DMS79 (cell line): ENCODE data around the gene PAPOLA.

Source experiments
- DNase-seq: peaks from one replicate; lab custom pipeline; 2025; lab: John Stamatoyannopoulos, UW

Gene PAPOLA

DNA sequence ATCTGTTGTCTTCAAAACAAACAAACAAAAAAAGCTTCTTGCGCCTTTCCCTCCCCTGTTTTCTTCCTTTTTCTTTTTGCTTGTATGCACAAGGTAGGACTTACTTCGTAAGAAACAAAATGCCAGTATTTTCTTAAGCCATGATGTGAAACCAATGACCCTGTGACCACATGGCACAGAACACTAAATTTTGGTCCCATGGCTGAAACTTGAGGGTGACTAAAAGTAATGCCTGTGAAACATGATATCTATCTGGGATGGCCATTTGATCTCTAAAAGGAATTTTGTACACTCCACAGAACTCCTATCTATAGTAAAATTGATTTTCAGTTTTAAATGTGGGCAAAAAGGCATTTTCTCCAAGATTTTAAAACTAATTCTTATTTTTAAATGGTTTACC is 63.6 kb downstream of the PAPOLA start:
- no peak for DNase-seq

DNA sequence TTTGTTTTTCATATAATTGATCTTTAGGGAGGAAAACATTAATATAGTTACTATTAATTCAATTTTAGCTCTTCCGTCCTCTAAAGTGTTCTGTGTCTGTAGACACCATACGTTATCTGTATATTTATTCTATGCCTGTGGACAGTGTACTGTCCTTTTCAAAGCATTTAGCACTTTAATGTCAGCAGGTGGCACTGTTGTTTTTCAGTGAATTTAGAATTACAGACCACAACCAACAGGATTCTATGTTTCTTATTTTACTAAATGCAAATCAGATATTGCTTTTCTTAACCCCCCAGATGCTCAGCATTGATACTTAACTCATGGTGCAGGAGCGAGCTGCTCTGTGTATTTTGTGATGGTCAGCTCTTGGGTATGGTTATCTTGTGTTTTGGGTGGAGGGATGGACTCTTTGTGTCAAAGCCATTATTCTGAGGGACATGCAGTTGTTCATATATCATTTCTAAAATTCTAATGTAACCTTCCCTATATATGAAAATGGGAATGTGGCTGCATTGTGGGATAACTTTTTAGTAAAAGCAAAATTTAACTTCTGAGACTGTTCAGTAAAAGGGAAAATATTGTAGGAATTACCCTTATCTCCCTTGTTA is 65.2 kb downstream of the PAPOLA start:
- DNase-seq, result peak; percentile 27

DNA sequence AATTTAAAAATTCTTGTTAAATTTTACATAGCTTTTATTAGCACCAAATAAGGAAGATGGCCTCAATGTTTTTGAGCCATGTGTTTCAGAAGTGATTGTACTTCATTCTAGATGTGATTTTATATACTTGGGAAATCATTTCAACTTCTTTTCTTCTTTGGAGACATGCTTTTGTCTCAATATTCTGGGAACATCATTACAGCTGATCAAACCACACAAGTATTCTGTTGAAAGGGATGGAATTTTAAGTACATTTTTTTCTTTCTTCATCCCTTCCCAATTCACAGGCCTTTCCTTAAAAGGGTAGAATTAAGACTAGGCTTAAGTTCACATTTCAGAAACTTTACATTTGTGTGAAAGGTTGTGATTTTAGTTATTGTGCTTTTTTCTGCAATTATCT is 66.4 kb downstream of the PAPOLA start:
- no peak for DNase-seq

DNA sequence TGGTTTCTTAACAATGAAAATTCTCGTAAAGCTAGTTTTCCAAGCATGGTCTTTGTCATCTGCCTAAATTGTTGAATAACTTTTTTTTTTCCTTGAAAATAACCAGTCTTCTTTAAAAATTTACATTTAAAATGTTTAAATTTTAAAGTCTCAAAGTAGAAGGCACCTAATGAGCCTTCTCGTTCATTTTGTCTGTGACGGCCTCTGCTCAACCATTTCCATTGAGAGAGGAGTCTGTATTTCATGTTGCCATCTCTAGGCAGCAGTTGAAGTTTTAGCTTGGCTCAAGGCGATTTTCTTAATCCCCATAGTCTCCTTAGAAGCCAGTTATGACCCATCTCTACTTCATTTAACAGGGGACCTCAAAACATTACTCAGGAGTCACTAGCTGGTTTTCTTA is 69.1 kb downstream of the PAPOLA start:
- DNase-seq, result no peak

DNA sequence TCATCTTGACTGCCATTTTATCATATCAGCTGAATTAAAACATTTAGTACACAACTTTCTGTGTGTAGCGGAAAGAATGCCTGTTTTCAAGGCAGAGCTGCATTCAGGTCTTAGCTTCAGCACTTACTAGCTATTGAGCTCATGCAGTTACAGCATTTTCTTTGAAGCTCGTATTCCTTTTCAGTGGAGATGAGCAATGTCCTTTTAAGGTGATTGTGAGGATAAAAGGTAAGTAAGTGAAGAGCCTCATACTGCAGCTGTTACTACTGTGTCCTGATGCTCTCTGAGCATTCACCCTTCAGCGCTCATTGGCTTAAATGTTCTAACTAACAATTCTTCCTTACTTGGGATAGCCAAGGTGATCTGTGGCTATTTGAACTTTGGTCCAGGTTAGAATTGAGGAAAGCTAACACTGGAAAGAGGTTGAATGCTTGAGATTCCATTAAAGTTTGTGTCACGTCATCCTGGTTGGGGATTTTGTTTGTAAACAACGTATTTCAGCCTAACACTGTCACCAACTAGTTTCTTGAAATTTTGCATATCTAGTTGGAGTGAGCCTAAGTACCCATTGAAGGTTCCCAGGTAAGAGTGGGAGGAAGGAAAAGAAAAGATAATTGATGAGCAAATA is 71.4 kb downstream of the PAPOLA start:
- DNase-seq, result no peak

DNA sequence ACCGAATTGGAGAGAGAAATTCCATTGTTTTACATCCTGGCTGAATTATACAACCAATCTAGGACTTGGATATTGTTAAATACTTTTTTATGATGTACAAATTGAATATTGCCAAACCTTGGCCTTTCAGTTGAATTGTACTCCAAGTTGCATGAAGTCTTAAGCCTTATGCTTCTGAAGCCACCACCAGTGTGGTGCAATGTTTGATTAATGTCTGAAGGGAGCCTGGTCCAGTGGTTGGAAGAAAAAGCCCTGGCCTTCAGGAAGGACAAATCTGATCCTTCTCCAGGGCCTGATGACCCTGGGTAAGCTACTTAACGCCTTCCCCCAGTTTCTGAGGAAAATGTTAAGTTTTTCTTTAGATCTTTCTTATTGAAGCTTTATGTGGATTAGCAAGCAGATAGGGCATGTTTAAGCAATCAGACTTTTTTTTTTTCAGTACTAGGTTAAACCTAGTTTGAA is 72.0 kb downstream of the PAPOLA start:
- no peak for DNase-seq

DNA sequence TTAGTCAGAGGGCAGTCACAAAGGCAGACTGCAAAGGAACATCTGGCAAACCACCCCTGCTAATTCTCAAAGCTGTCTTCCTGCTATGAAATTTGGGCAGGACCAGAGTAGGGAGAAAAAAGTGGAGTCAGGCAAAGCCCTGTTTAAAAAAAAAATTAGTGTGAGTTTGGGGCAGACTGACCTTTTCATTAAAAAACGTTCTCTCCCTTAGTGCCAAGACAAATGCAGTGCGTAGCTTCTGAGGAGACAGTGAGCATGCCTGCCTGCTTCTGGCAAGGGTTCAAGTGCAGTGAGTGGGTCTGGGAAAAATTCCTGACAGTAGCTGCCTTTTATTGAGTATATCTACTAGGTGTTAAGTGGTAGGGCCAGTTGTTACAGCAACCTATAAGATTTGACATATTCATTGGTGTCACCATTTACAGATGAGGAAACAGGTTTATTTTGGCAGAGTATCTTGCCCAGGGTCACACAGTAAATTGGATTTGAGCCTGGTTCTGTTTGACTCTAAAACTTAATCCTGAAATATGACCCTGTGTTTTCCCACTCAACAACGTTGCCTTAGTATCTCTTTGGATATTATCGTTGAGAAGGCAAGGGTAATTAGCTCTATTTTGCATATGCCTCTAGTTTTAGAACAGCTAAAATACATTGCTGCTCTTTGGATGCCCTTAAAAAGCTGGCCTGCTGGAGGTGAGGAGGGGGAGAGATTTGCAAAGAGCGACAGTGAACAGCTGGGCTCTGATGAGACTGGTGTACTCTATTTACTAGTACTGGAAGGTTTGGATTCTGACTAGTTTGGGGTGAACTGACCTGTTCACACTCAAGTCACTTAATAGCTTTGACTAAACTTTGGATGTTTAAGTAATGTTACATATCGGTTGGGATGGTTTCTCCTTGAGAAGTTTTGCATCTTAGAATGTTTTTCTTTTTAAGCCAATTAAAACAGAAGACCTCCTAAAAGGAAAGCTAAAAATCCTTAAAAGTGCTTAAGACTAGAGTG is 72.8 kb downstream of the PAPOLA start:
- peak; percentile 60 for DNase-seq

DNA sequence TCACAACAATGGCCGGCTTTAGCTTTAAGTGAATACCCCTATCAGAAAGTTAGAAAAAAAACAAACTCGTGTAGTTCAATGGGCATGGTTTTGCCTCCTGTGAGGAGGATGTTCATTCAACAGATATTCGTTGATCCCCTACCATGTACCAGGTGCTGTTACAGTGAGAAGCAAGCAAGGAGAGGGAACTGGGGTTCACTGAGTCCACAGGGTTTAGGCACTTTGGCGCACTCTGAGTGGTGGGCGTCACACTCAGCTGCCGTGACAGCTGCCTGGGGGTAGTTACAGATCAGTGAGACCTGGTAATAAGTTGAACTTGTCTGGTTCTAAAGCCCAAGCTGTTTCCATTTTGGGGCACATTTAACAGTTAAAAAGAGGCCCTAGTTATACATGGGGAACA is 74.2 kb downstream of the PAPOLA start:
- no peak for DNase-seq

DNA sequence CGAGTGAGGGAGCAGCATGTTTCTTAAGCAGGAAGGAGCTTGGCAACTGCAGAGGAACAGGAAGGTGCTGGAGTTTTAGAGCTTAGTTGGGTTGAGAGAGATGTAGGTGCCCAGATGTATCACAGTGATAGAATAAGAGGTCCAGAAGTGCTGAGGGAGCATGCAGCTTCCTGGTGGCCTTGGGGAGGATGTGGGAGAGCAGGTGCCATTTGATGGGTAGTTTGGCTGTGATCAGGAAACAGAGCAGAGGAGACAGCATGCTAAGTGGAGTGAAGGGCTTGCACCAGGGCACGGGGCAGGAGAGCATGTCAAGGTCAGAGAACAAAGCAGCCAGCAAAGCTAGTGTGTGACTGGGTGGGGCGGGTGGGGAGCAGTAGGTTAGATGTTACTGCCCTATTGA is 74.8 kb downstream of the PAPOLA start:
- DNase-seq, result no peak

DNA sequence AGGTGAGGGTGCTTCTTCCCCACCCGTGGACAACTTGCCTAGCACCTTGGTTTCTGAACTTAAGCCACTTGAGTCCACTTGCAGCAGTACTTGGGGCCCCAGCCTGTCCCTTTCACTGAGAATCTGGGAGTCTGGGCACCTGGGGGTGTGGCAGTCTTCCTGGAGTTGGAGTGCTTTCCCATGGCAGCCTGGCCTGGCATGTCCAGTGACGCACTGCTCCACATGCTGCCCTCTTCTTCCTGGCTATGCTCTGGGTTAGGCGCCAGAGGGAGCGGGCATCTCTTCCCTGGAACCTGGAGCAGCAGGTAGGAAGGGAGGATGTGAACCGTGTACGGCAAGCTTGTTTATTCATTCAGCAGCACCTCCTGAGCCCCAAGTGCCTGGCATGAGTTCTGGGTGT is 76.4 kb downstream of the PAPOLA start:
- no peak for DNase-seq

DNA sequence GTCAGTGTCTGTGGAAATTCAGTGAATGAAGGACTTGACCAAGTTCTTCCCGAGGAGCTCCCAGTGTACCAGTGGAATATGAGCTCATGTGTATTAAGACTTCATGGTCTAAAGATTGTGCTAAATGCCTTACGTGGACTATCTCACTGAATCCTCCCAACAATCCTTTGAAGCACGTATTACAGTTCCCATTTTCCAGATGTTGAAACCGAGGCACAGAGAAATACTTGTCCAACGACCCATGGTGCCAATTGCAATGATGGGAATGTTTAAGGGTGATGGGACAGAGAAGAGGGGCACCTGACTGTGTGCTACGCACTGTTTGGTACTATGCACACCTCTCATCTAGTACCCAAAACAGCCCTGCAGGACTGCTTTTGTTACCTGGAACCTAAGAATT is 77.2 kb downstream of the PAPOLA start:
- DNase-seq, result no peak

DNA sequence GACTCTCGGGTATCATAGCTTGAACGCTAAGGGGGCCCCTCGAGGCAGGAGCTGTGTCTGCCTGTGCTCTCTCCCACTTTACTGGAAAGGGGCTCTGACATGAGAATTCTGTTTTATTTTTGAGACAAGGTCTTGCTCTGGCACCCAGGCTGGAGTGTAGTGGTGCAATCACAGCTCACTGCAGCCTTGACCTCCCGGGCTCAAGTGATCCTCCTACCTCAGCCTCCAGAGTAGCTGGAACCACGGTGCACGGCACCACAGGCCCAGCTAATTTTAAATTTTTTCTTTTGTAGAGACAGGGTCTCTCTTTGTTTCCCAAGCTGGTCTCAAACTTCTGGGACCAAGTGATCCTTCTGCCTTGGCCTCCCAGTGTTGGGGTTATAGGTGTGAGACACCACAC is 77.7 kb downstream of the PAPOLA start:
- DNase-seq, result no peak

DNA sequence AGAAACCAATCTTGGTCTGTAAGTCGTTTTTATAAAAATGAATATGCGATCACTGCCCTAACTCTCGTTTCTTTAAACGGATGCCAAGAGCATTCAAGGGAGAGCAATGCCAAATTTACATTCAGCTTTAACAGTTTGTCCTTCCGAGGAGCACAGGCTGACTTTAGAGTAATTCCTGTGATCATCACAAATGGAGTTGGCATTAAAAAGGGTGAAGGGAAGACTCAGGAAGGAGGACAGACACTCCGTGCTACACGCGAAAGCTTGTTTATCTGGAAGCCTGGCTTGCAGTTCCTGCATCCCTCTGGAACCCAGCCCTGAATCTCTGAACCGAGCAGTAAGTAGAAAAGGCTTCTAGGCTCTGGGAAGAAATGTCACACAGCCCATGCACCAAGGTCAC is 78.4 kb downstream of the PAPOLA start:
- no peak for DNase-seq

DNA sequence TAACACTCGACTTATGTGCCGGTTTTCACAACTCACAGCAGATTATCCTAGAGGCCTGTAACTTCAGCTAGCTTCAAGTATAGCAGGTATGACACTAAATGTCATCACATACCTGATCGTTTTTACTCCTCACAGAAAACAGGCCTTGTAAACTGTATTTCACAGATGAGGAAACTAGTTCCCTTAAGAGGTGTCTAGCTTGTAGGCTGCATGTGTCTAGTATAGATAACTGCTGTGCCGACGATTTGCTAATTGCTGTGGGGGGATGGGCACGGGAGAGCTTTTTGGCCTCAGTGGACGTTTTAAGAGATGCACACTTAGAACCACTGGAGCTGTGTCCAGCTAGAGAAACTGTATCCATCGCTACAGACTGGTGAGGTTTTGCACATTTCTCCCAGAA is 78.8 kb downstream of the PAPOLA start:
- no peak for DNase-seq

DNA sequence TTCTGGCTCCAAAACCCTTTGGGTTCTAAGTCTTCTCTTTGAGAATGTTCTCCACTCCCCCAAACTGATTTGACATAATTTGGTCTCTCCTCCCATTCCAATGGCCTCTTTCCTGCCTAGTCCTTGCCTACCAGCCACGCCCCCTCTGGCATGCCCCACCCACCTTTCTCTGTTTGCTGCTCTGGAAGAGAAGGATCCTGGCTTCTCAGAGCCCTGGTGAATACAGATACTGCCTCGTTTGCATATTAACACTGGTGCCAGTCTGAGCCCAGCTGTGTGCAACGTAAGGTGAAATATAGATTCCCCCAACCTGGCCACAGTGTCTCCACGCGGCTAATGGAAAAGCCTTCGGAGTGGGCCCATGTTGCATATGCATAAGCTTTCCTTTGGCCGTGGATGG is 79.7 kb downstream of the PAPOLA start:
- DNase-seq, result no peak

DNA sequence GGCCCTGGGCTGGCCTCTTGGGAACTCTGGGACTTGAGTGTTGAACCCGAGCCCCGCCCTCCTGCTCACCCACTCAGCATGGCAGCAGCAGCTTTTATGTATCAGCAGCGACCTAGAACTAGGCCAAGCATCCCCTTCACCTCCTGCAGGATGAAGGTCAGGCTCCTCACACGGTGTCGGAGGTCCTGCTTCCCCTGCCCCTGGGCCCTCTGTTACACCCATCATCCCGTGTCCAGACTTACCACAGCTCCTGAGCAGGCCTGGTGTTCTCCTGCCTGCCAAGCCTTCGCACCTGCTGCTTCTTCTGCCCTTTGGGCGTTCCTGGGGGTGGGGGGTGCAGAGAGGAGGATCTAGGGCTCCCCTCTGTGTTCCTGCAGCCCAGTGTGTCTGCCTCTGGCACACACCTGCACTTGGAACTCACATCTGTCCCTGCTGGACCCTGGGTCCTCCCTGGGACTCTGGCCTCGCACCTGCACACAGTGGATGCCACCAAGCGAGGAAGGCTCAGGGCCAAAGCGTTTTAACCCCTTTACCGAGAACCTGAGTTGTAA is 80.3 kb downstream of the PAPOLA start:
- no peak for DNase-seq

DNA sequence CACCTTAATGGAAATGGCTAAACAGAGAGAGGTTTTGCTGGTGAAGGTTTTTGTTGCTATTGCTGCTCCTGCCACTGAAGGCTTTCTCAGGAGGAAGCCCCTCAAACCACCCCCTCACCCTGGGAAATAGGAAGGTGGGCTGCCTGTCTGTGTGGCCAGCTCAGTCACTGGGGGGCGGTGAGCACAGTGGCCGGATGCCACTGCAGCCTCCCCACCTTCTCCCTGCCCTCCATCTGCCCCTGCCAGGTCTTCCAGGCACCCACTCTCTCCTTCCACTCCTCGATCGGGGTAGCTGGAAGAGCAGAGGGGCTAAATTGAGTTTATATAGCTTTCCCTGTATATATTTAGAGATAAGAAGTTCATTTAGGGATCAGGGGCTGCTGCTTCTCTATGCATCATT is 80.8 kb downstream of the PAPOLA start:
- no peak for DNase-seq

DNA sequence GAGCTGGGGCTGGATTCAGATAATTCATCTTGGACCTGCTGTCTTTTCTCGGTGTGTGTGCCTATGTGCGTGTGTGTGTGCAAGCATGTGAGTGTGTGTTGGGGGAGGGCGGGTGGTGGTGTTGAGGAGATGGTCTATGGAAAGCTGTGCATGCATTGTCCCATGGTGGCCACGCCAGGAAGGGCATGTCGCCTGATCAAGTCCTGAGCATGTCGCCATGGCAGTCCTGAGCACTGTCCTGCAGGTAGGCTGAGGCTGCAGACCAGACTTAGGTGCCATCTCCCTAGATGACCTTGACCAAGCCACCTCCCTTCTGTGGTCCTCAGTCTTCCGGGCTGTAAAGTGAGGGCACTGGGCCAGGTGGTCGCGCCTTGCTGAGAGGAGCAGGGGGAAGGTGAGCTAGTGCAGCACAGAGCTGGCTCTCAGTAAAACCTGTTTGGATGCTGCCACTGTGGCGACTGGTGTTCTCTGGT is 81.4 kb downstream of the PAPOLA start:
- DNase-seq, result no peak

DNA sequence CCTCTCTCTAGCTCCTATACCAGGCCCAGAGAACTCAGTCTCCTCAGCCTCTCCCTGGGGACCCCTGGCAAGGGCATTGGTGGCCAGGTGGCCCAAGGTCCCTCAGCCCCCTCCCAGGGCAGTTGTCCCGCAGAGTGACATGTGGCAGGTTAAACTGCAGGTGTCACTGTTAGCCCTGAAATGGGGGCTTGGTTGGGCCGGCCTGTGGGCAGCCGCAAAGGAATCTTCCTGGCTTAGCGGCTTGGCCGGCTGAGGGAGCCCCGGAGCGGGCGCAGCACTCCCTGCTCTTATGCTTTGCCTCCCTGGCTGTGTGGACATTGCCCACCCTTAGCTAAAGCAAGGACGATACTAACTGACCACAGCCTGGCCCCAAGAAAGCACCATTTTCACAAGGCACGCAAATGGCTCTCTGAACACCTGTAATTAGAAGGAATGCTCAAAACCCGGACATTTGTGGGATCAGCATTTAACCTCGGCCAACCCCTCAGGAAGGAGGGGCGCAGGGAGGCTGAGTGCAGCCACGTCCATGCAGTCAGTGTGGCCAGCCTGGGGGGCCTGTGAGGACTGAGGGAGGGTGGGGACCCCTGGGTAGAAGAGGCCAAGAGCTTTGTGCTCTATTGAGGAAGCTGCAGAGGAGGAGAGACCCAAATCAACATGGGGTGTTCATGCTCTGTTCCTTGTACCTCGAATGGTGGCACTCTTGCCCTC is 82.2 kb downstream of the PAPOLA start:
- DNase-seq, result no peak

DNA sequence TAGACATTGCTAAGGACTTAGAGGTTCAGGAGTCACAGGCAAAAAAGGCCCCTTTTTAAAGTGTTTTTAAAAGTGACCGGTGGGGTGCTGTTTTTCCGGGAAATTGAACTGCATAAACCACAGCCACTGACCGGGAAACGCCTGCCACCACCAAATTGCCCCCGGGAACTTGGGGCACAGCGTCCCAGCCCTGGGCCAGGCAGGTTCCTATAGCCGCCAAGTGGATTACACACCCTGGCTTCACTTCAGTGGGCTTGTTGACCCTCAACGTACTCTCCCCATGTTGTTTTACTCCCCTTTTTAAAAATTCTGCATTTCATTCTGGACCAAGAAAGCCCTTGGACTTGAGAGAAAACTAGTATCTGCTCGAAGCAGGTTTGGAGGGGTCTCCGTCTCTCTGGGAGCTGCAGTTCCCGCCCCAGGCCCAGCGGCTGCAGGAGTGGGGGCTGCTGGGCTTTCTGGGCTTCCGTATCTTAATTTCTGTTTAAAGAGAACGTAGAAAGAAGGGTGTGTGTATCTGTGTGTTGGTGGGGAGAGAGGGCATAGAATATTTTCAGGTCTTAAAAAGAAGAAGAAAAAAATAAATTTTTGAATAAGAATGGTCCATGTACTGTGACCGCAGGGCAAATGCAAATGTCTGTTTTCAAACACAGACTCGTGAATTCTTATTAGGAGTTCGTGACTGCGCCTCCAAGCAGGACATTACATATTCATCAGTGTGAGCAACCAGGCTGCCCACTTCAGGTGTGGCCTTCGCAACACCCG is 82.9 kb downstream of the PAPOLA start:
- no peak for DNase-seq

DNA sequence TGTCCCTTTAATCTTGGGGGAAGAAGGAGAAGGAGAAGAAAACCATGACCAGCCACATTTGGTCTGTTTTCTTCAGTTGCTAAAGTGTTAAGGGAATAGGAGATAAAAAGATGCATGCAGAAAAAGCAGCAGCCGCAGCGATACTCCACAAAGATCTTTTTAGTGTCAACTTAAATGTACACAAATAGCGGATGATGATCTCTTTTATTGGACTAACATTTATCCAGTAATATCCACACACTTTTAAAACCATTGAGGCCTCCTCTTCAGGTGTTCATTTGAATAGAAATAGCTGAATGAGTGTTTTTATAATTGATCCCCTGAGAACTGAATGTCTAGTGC is 83.5 kb downstream of the PAPOLA start:
- DNase-seq, result no peak
